ENCODE data around the gene CENPO.

Gene CENPO

GRCh38 chr2:24828238-24828996, 35.2 kb downstream of the CENPO start:
- DNase-seq (ENCODE audit: insufficient read length, low spot score) (peak; percentile 7), FAIRE-seq (no peak)
- TF ChIP-seq POLR2A (IDR thresholded peaks at IDR 0.05; ENCODE audit: low read depth, low read length) (no peak), TAF1 (IDR thresholded peaks at IDR 0.05; ENCODE audit: low read depth, low read length) (no peak), PAX5 (IDR thresholded peaks at IDR 0.05; ENCODE audit: insufficient read depth, low read length, severe bottlenecking) (no peak), SPI1 (IDR thresholded peaks at IDR 0.05; ENCODE audit: low read depth, low read length) (no peak), POU2F2 (IDR thresholded peaks at IDR 0.05; ENCODE audit: low read depth, low read length) (no peak), POLR2AphosphoS5 (IDR thresholded peaks at IDR 0.05; ENCODE audit: low read depth, low read length) (no peak)

GRCh38 chr2:24830351-24830750, 37.1 kb downstream of the CENPO start:
- TF ChIP-seq POU2F2 (IDR thresholded peaks at IDR 0.05; ENCODE audit: low read depth, low read length) (no peak), PAX5 (IDR thresholded peaks at IDR 0.05; ENCODE audit: insufficient read depth, low read length, severe bottlenecking) (no peak), POLR2A (IDR thresholded peaks at IDR 0.05; ENCODE audit: low read depth, low read length) (no peak), TAF1 (IDR thresholded peaks at IDR 0.05; ENCODE audit: low read depth, low read length) (no peak), POLR2AphosphoS5 (IDR thresholded peaks at IDR 0.05; ENCODE audit: low read depth, low read length) (no peak), SPI1 (IDR thresholded peaks at IDR 0.05; ENCODE audit: low read depth, low read length) (no peak)
- FAIRE-seq (no peak), DNase-seq (ENCODE audit: insufficient read length, low spot score) (peak; percentile 3)

GRCh38 chr2:24830786-24831185, 37.6 kb downstream of the CENPO start:
- DNase-seq (ENCODE audit: insufficient read length, low spot score) (peak; percentile 5), FAIRE-seq (no peak)
- TF ChIP-seq TAF1 (IDR thresholded peaks at IDR 0.05; ENCODE audit: low read depth, low read length), result no peak
- no peak for TF ChIP-seq SPI1 (IDR thresholded peaks at IDR 0.05; ENCODE audit: low read depth, low read length)
- no peak for TF ChIP-seq PAX5 (IDR thresholded peaks at IDR 0.05; ENCODE audit: insufficient read depth, low read length, severe bottlenecking)
- no peak for TF ChIP-seq POU2F2 (IDR thresholded peaks at IDR 0.05; ENCODE audit: low read depth, low read length)
- TF ChIP-seq POLR2A (IDR thresholded peaks at IDR 0.05; ENCODE audit: low read depth, low read length), result no peak
- no peak for TF ChIP-seq POLR2AphosphoS5 (IDR thresholded peaks at IDR 0.05; ENCODE audit: low read depth, low read length)

- TF ChIP-seq POU2F2 (IDR thresholded peaks at IDR 0.05; ENCODE audit: low read depth, low read length), result no peak
- no peak for TF ChIP-seq PAX5 (IDR thresholded peaks at IDR 0.05; ENCODE audit: insufficient read depth, low read length, severe bottlenecking)
- TF ChIP-seq POLR2A (IDR thresholded peaks at IDR 0.05; ENCODE audit: low read depth, low read length), result no peak
- no peak for TF ChIP-seq TAF1 (IDR thresholded peaks at IDR 0.05; ENCODE audit: low read depth, low read length)
- TF ChIP-seq SPI1 (IDR thresholded peaks at IDR 0.05; ENCODE audit: low read depth, low read length), result no peak
- TF ChIP-seq POLR2AphosphoS5 (IDR thresholded peaks at IDR 0.05; ENCODE audit: low read depth, low read length), result no peak
- DNase-seq (ENCODE audit: insufficient read length, low spot score) (peak; percentile 9), FAIRE-seq (no peak)
Measured at GRCh38 chr2:24831221-24832072, 38.2 kb downstream of the CENPO start.

GRCh38 chr2:24832073-24832461, 38.8 kb downstream of the CENPO start:
- TF ChIP-seq POLR2A (IDR thresholded peaks at IDR 0.05; ENCODE audit: low read depth, low read length) (no peak), POU2F2 (IDR thresholded peaks at IDR 0.05; ENCODE audit: low read depth, low read length) (no peak), PAX5 (IDR thresholded peaks at IDR 0.05; ENCODE audit: insufficient read depth, low read length, severe bottlenecking) (no peak), SPI1 (IDR thresholded peaks at IDR 0.05; ENCODE audit: low read depth, low read length) (no peak), POLR2AphosphoS5 (IDR thresholded peaks at IDR 0.05; ENCODE audit: low read depth, low read length) (no peak)
- FAIRE-seq (no peak), DNase-seq (ENCODE audit: insufficient read length, low spot score) (no peak)

- DNase-seq (ENCODE audit: insufficient read length, low spot score), result no peak
- TF ChIP-seq POLR2A (IDR thresholded peaks at IDR 0.05; ENCODE audit: low read depth, low read length) (no peak), SPI1 (IDR thresholded peaks at IDR 0.05; ENCODE audit: low read depth, low read length) (no peak)
- no peak for FAIRE-seq
Measured at GRCh38 chr2:24832521-24832920, 39.3 kb downstream of the CENPO start.

GRCh38 chr2:24832931-24833701, 39.9 kb downstream of the CENPO start:
- TF ChIP-seq POU2F2 (IDR thresholded peaks at IDR 0.05; ENCODE audit: low read depth, low read length), result no peak
- TF ChIP-seq TAF1 (IDR thresholded peaks at IDR 0.05; ENCODE audit: low read depth, low read length), result no peak
- no peak for TF ChIP-seq POLR2A (IDR thresholded peaks at IDR 0.05; ENCODE audit: low read depth, low read length)
- TF ChIP-seq POLR2AphosphoS5 (IDR thresholded peaks at IDR 0.05; ENCODE audit: low read depth, low read length), result no peak
- TF ChIP-seq PAX5 (IDR thresholded peaks at IDR 0.05; ENCODE audit: insufficient read depth, low read length, severe bottlenecking), result no peak
- no peak for TF ChIP-seq SPI1 (IDR thresholded peaks at IDR 0.05; ENCODE audit: low read depth, low read length)
- no peak for FAIRE-seq
- DNase-seq (ENCODE audit: insufficient read length, low spot score), result no peak

GRCh38 chr2:24833821-24834732, 40.9 kb downstream of the CENPO start:
- FAIRE-seq (no peak), DNase-seq (ENCODE audit: insufficient read length, low spot score) (no peak)
- TF ChIP-seq POU2F2 (IDR thresholded peaks at IDR 0.05; ENCODE audit: low read depth, low read length), result no peak
- TF ChIP-seq POLR2A (IDR thresholded peaks at IDR 0.05; ENCODE audit: low read depth, low read length), result no peak
